ENCODE results near the gene FSTL5.

DNA sequence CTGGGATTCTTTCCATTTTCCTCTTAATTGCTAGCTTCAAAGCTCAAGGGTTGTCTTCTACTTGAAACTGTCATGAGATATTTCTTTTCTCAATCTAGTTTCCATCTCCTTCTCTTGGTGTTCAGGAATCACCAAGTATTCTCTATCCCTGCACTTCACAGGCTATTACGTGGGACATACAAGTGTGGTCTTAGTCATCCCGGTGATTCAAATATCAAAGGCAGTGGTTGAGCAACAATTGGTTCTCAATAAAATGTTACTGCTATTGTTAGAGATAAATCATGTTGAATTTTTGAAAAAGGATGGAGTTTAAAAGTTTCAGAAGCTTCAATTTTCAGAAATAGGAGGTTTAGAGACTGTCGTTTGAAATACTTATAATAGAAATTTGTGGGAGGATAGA lies 812.9 kb downstream of the FSTL5 start:
- TF ChIP-seq EZH2 (IDR thresholded peaks at IDR 0.05) (no peak), POLR2AphosphoS5 (IDR thresholded peaks at IDR 0.05; ENCODE audit: borderline replicate concordance, low read depth, low read length) (no peak)
